Keratinocyte (primary cell): ENCODE data around the gene OMG. TPM values are rescaled to one million over a fixed set of nuclear protein-coding genes. Genes with fewer than 3 reads are reported as not detected.
"Not testable (repeated sequence)": the region's sequence is repeated elsewhere in the genome, so short reads cannot be mapped to it uniquely, and the experiment has no call there.

Experiments used
- DNase-seq: peaks from one replicate; pipeline ENCODE4 v3.0.0-alpha.2; 2011; ENCODE audit warnings: low read depth, missing footprints, low spot score
- FAIRE-seq: peaks from 2 replicates; lab custom pipeline; 2011; peaks lifted over from hg19 to GRCh38; lab: Jason Lieb, UNC
- H2AFZ ChIP-seq: 2 replicates; pipeline ENCODE4 v1.6.0; 2012; ENCODE audit warnings: low read length, control low read depth, inconsistent platforms; ENCODE audit not compliant: control insufficient read depth
- H3K27ac ChIP-seq: 2 replicates; pipeline ENCODE4 v1.5.1; 2011; ENCODE audit warnings: low read length; ENCODE audit not compliant: control insufficient read depth, insufficient read depth
- H3K27me3 ChIP-seq: 3 replicates; pipeline ENCODE4 v1.6.0; 2011; ENCODE audit warnings: low read length; ENCODE audit not compliant: control insufficient read depth, insufficient read depth; ENCODE audit errors: extremely low read depth
- H3K36me3 ChIP-seq, 2 experiments: 2 replicates in 1 of 2; 3 replicates in 1 of 2; pipeline ENCODE4 v1.5.1; 2011; ENCODE audit warnings: low read length in 2 of 2, mild to moderate bottlenecking in 1 of 2; ENCODE audit not compliant: control insufficient read depth in 2 of 2, insufficient read depth in 2 of 2; ENCODE audit errors: extremely low read depth in 1 of 2
- H3K4me1 ChIP-seq: 3 replicates; pipeline ENCODE4 v1.5.1; 2011; ENCODE audit warnings: low read length; ENCODE audit not compliant: control insufficient read depth, insufficient read depth; ENCODE audit errors: extremely low read depth
- H3K4me2 ChIP-seq: 3 replicates; pipeline ENCODE4 v1.6.0; 2011; ENCODE audit warnings: low read depth, low read length; ENCODE audit not compliant: control insufficient read depth, insufficient read depth; ENCODE audit errors: extremely low read depth
- H3K4me3 ChIP-seq, 3 experiments: fragments of 200-600 bp in 1 of 3; sonication (generic) in 1 of 3; 2 replicates in 2 of 3; 3 replicates in 1 of 3; pipeline ENCODE4 v1.5.1; 2011 to 2016; ENCODE audit warnings: low read length in 3 of 3, mild to moderate bottlenecking in 3 of 3, control low read depth in 2 of 3, inconsistent platforms in 1 of 3, low read depth in 1 of 3, mixed read lengths in 1 of 3, mixed run types in 1 of 3, moderate library complexity in 1 of 3; ENCODE audit not compliant: control insufficient read depth in 2 of 3, insufficient read depth in 2 of 3; ENCODE audit errors: extremely low read depth in 1 of 3
- H3K79me2 ChIP-seq: 2 replicates; pipeline ENCODE4 v1.6.0; 2012; ENCODE audit warnings: low read length; ENCODE audit not compliant: control insufficient read depth, insufficient read depth
- H3K9ac ChIP-seq: 3 replicates; pipeline ENCODE4 v1.6.0; 2011; ENCODE audit warnings: low read length; ENCODE audit not compliant: control insufficient read depth, insufficient read depth; ENCODE audit errors: extremely low read depth
- H3K9me1 ChIP-seq: 3 replicates; pipeline ENCODE4 v1.6.0; 2011; ENCODE audit warnings: low read length; ENCODE audit not compliant: control insufficient read depth, insufficient read depth; ENCODE audit errors: extremely low read depth
- H3K9me3 ChIP-seq: 2 replicates; pipeline ENCODE4 v1.5.1; 2012; ENCODE audit warnings: low read depth, low read length; ENCODE audit not compliant: control insufficient read depth
- H4K20me1 ChIP-seq: 3 replicates; pipeline ENCODE4 v1.6.0; 2011; ENCODE audit warnings: low read length; ENCODE audit not compliant: control insufficient read depth, insufficient read depth; ENCODE audit errors: extremely low read depth
- CTCF ChIP-seq, 3 experiments: IDR thresholded peaks in 1 of 3; conservative IDR thresholded peaks in 1 of 3; optimal IDR thresholded peaks in 1 of 3; 2 replicates in 2 of 3; 3 replicates in 1 of 3; pipeline versions ENCODE3 to v1.5.1; 2011; ENCODE audit warnings: low read length in 3 of 3, mild to moderate bottlenecking in 3 of 3, moderate library complexity in 2 of 3, control low read depth in 1 of 3, inconsistent platforms in 1 of 3; ENCODE audit not compliant: insufficient read depth in 2 of 3; ENCODE audit errors: extremely low read depth in 1 of 3
- EZH2 ChIP-seq: IDR thresholded peaks from one replicate; pipeline ENCODE4 v1.6.1; 2012; ENCODE audit warnings: inconsistent platforms, mild to moderate bottlenecking, low read length, moderate library complexity
- dilution Hi-C: fragments of 300-500 bp; cut with MboI; formaldehyde crosslinking; loops from one replicate; pipeline ENCODE4 v1.7.0; 2020; ENCODE audit warnings: low sequenced_read_pairs; ENCODE audit not compliant: extremely low pct_ligation_motif_present
- polyA plus RNA-seq, 5 experiments: library from polyadenylated mRNA; depleted of rRNA in 3 of 5; stranded (reverse) in 3 of 5; stranded (forward) in 1 of 5; unstranded in 1 of 5; fragments of >200 nt; gene quantifications; 1 replicate in 1 of 5; 2 replicates in 3 of 5; 3 replicates in 1 of 5; pipeline versions ENCODE4 v1.2.1 to v1.2.3, GENCODE V29; 2011 to 2012; ENCODE audit warnings: missing spikeins in 2 of 5, low read depth in 1 of 5, low replicate concordance in 1 of 5

The OMG gene
- polyA plus RNA-seq, 1 donor (not counting 4 experiments of a cell fraction or from before 2014, with no cell fraction given): not detected

- Histone ChIP-seq H3K27me3 (no peaks in the 10 kb centered on the region), H4K20me1 (no peaks in the 10 kb centered on the region), H3K9ac (peak within 1 kb of the TSS; percentile 6), H2AFZ (no peak within 1 kb of the TSS), H3K27ac (peak within 1 kb of the TSS; percentile 68), H3K4me2 (peak within 1 kb of the TSS; percentile 76), H3K9me3 (no peaks in the 10 kb centered on the region), H3K79me2 (no peaks in the 10 kb centered on the region), H3K36me3 (no peaks in the 10 kb centered on the region), H3K9me1 (no peaks in the 10 kb centered on the region), H3K4me1 (peaks cover 22% of the 10 kb centered on the region), H3K4me3 (peak within 1 kb of the TSS in 2 of 3 experiments; percentile 32 to 65)
- DNase-seq (no peak), FAIRE-seq (peak; percentile 9)
- dilution Hi-C loops: no loop called here
- TF ChIP-seq CTCF (optimal IDR thresholded peaks at IDR 0.05 in 1 of 3, IDR thresholded peaks at IDR 0.05 in 1 of 3, conservative IDR thresholded peaks at IDR 0.05 in 1 of 3; ENCODE audit: extremely low read depth in 1 of 3, insufficient read depth in 2 of 3, low read length in 3 of 3) (no peak), EZH2 (no peak)
These were observed 17.1 kb upstream of the OMG start, which contains the start of gene EVI2B for GRCh38 chr17:31313982-31314781. Gene EVI2B (minus strand): TSS chr17:31314054. CDS start chr17:31305609, 8,445 bp downstream.

GRCh38 chr17:31312223-31312622 lies 15.2 kb upstream of the OMG start:
- H3K4me1 ChIP-seq: peaks cover 17% of the 10 kb centered on the region
- DNase-seq, H3K9ac ChIP-seq, H3K27me3 ChIP-seq, FAIRE-seq, H3K79me2 ChIP-seq, H3K4me2 ChIP-seq, H4K20me1 ChIP-seq, H3K9me1 ChIP-seq, H3K36me3 ChIP-seq, dilution Hi-C loops, H3K27ac ChIP-seq, H3K9me3 ChIP-seq, H3K4me3 ChIP-seq, H2AFZ ChIP-seq: not testable (repeated sequence)
